ENCODE measurements around the gene RAD9A. TPM values are rescaled to one million over a fixed set of nuclear protein-coding genes. Genes with fewer than 3 reads are reported as not detected.

RAD9A gene
- total RNA-seq, 1 experiment from 2014 or later = 26.9 TPM

GRCh38 chr11:67440229-67441097 is 48.7 kb downstream of the RAD9A start:
- intact Hi-C loops (cut with micrococcal nuclease; ENCODE audit: unreplicated experiment) = no loop called here
- no peak for TF ChIP-seq CTCF (IDR thresholded peaks at IDR 0.05; ENCODE audit: unreplicated experiment)
- no peaks in the 10 kb centered on the region for H3K27me3 Mint-ChIP-seq (ENCODE audit: unreplicated experiment)
- no peak for DNase-seq
- peaks cover 78% of the 10 kb centered on the region for H3K36me3 Mint-ChIP-seq (ENCODE audit: insufficient read depth, unreplicated experiment)
- H3K4me3 Mint-ChIP-seq (ENCODE audit: low read depth, unreplicated experiment) = no peak overlapping the region
- no peak overlapping the region for H3K27ac Mint-ChIP-seq (ENCODE audit: unreplicated experiment)
- peaks cover 21% of the 10 kb centered on the region for H3K4me1 Mint-ChIP-seq (ENCODE audit: low read depth, unreplicated experiment)
- no peaks in the 10 kb centered on the region for H3K9me3 Mint-ChIP-seq (ENCODE audit: low read depth, unreplicated experiment)
- BruUV-seq (replicated peaks) = no TSS peak
- CTCF ChIA-PET = no interaction called here

GRCh38 chr11:67441098-67441563 is 49.3 kb downstream of the RAD9A start:
- Mint-ChIP-seq H3K27me3 (ENCODE audit: unreplicated experiment) (no peaks in the 10 kb centered on the region), H3K4me3 (ENCODE audit: low read depth, unreplicated experiment) (no peak overlapping the region), H3K36me3 (ENCODE audit: insufficient read depth, unreplicated experiment) (peaks cover 71% of the 10 kb centered on the region), H3K27ac (ENCODE audit: unreplicated experiment) (no peak overlapping the region), H3K9me3 (ENCODE audit: low read depth, unreplicated experiment) (no peaks in the 10 kb centered on the region), H3K4me1 (ENCODE audit: low read depth, unreplicated experiment) (peaks cover 24% of the 10 kb centered on the region)
- intact Hi-C loops (cut with micrococcal nuclease; ENCODE audit: unreplicated experiment) = no loop called here
- no peak for TF ChIP-seq CTCF (IDR thresholded peaks at IDR 0.05; ENCODE audit: unreplicated experiment)
- no TSS peak for BruUV-seq (replicated peaks)
- CTCF ChIA-PET = no interaction called here
- DNase-seq = no peak

- intact Hi-C loops (cut with micrococcal nuclease; ENCODE audit: unreplicated experiment) = no loop called here
- TSS peak; percentile 47 for BruUV-seq (replicated peaks)
- Mint-ChIP-seq H3K27ac (ENCODE audit: unreplicated experiment) (no peak overlapping the region), H3K4me3 (ENCODE audit: low read depth, unreplicated experiment) (peak overlapping the region; percentile 84), H3K27me3 (ENCODE audit: unreplicated experiment) (no peaks in the 10 kb centered on the region), H3K4me1 (ENCODE audit: low read depth, unreplicated experiment) (peaks cover 24% of the 10 kb centered on the region), H3K9me3 (ENCODE audit: low read depth, unreplicated experiment) (no peaks in the 10 kb centered on the region), H3K36me3 (ENCODE audit: insufficient read depth, unreplicated experiment) (peaks cover 64% of the 10 kb centered on the region)
- DNase-seq = no peak
- CTCF ChIA-PET = no interaction called here
- no peak for TF ChIP-seq CTCF (IDR thresholded peaks at IDR 0.05; ENCODE audit: unreplicated experiment)
Observed at GRCh38 chr11:67441731-67442351, 50.1 kb downstream of the RAD9A start.

GRCh38 chr11:67442504-67443404 is 51.0 kb downstream of the RAD9A start:
- Mint-ChIP-seq H3K36me3 (ENCODE audit: insufficient read depth, unreplicated experiment) (peaks cover 60% of the 10 kb centered on the region), H3K27me3 (ENCODE audit: unreplicated experiment) (no peaks in the 10 kb centered on the region), H3K27ac (ENCODE audit: unreplicated experiment) (no peak overlapping the region), H3K9me3 (ENCODE audit: low read depth, unreplicated experiment) (no peaks in the 10 kb centered on the region), H3K4me3 (ENCODE audit: low read depth, unreplicated experiment) (peak overlapping the region; percentile 84), H3K4me1 (ENCODE audit: low read depth, unreplicated experiment) (peaks cover 24% of the 10 kb centered on the region)
- CTCF ChIA-PET = interaction anchor here (0.6 kb wide), 1 partner anchor 50 kb away, joined by 5 read pairs; no protein-coding TSS in a partner anchor
- no TSS peak for BruUV-seq (replicated peaks)
- intact Hi-C loops (cut with micrococcal nuclease; ENCODE audit: unreplicated experiment) = no loop called here
- DNase-seq = no peak
- TF ChIP-seq CTCF (IDR thresholded peaks at IDR 0.05; ENCODE audit: unreplicated experiment) = no peak
